Small intestine (tissue), 7 donors: ENCODE data around the gene MTURN. TPM values are rescaled to one million over a fixed set of nuclear protein-coding genes. Genes with fewer than 3 reads are reported as not detected.

Source experiments
- DNase-seq, 2 donors: peaks; one replicate each; pipeline versions ENCODE4 v3.0.0 to v3.0.0-alpha.2; 2013
- FAIRE-seq: peaks from 2 replicates; lab custom pipeline; 2012; peaks lifted over from hg19 to GRCh38; lab: Jason Lieb, UNC
- H3K27ac ChIP-seq, 3 donors: one replicate each; pipeline ENCODE4 v1.5.1; 2013; ENCODE audit warnings: low read length in 2 of 3, mild to moderate bottlenecking in 2 of 3, control low read depth in 1 of 3, inconsistent platforms in 1 of 3, low read depth in 1 of 3, moderate library complexity in 1 of 3
- H3K27me3 ChIP-seq, 3 donors: one replicate each; pipeline ENCODE4 v1.6.1; 2013; ENCODE audit warnings: low read length in 3 of 3, inconsistent platforms in 1 of 3; ENCODE audit not compliant: control insufficient read depth in 3 of 3, insufficient read depth in 3 of 3
- H3K36me3 ChIP-seq, 3 donors: one replicate each; pipeline ENCODE4 v1.6.1; 2013; ENCODE audit warnings: low read length in 3 of 3, inconsistent platforms in 1 of 3, low read depth in 1 of 3, mild to moderate bottlenecking in 1 of 3, moderate library complexity in 1 of 3; ENCODE audit not compliant: control insufficient read depth in 3 of 3, insufficient read depth in 2 of 3
- H3K4me1 ChIP-seq, 3 donors: one replicate each; pipeline ENCODE4 v1.6.1; 2013; ENCODE audit warnings: low read length in 2 of 3, inconsistent platforms in 1 of 3, low read depth in 1 of 3, mild to moderate bottlenecking in 1 of 3, moderate library complexity in 1 of 3; ENCODE audit not compliant: control insufficient read depth in 3 of 3, insufficient read depth in 2 of 3
- H3K4me3 ChIP-seq, 3 donors: one replicate each; pipeline ENCODE4 v1.5.1; 2013; ENCODE audit warnings: low read length in 3 of 3, control low read depth in 1 of 3, inconsistent platforms in 1 of 3, low read depth in 1 of 3, mild to moderate bottlenecking in 1 of 3, moderate library complexity in 1 of 3
- H3K9me3 ChIP-seq, 2 donors: one replicate each; pipeline ENCODE4 v1.6.1; 2013; ENCODE audit warnings: low read depth in 1 of 2, low read length in 1 of 2; ENCODE audit not compliant: control insufficient read depth in 2 of 2, insufficient read depth in 1 of 2
- WGBS, 3 donors: extraction: QIAGEN DNeasy Blood & Tissue Kit; methylation state at CpG; one replicate each; pipeline ENCODE4 v1.1.7; 2013; 5-methylcytosine and 5-hydroxymethylcytosine counted together
- polyA plus RNA-seq, 4 donors: library from polyadenylated mRNA; stranded (reverse) in 3 of 4; unstranded in 1 of 4; fragments of 200-250 nt in 3 of 4; fragments of 120-200 nt in 1 of 4; gene quantifications; one replicate each; pipeline versions ENCODE4 v1.2.1 to v1.2.3, GENCODE V29; 2013
- donor health status: healthy with polysubstance abuse.
- donor health status: control.
- donor health status: control.
- donor health status: Bipolar disorder and iron deficiency.
- donor health status: healthy.

Gene MTURN
- polyA plus RNA-seq, 4 donors, result 2.2 to 11.1 (median 7.0) TPM

DNA sequence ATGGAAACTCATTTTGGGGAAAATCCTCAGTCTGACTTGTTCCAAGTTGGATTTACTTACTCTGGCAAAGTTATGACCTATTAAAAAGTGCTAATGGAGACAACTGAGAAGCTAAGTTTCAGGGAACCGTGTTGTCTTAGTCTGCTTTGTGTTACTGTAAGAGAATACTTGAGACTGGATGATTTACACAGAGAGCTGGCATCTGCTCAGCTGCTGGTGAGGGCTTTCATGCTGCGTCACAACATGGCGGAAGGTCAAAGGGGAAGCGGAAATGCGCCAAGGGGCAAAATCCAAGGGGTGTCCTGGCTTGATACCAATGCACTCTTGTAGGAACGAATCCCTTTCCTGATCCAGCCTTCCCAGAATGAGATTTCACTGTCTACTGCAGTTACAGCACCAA is 46.4 kb downstream of the MTURN start:
- Histone ChIP-seq H3K27me3 (no peaks in the 10 kb centered on the region), H3K27ac (no peak overlapping the region), H3K9me3 (peaks cover 0 to 3% of the 10 kb centered on the region in 2 donors), H3K4me3 (no peak overlapping the region), H3K36me3 (no peaks in the 10 kb centered on the region), H3K4me1 (peaks cover 0 to 4% (median 2%) of the 10 kb centered on the region in 3 donors)
- no peak for DNase-seq
- FAIRE-seq, result no peak
- WGBS, 3 donors, result 90 to 92% (median 91%) methylated on average over 6 of the region's 6 CpGs

DNA sequence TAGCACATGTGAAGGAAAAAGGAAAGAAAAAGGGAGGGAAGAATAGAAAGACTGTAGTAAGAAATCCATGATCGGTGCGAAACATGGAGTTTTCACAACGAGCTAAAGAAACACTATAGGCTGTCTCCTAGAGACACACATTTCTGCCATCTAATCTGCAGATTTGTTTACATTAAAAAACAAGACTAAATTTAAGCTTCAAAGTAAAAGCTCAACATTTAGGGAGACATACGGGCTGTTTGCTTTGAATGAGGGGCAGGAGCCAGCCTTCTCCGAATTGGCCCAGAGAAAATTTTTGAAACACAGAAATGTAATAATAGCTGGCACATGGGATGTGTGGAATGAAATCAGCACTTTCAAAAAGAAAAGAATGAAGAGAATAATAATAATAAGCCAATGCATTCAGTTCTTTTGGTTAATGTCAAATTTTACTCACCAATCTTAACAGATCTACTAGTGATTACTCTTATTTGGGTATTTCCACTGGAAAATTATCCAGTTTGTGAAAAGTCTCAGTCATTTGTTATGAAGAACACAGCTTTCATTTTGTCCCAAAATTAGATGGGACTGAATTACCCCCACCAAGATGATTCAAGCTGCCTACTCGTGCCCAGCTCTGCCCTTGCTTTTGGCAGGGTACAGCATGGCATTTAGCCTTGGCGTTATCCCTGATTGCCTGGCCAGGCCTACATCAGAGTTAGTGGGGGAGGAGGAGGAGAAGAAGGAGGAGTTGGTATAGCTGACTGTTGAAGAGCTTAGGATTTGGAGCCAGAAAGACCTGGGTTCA is 47.1 kb downstream of the MTURN start:
- peaks cover 0 to 5% of the 10 kb centered on the region in 2 donors for H3K9me3 ChIP-seq
- FAIRE-seq (no peak), DNase-seq (peak in 1 of 2 donors; percentile 27)
- WGBS, 3 donors, result 73 to 82% (median 75%) methylated on average over 7 of the region's 7 CpGs
- no peak overlapping the region for H3K27ac ChIP-seq
- no peak overlapping the region for H3K4me3 ChIP-seq
- no peaks in the 10 kb centered on the region for H3K36me3 ChIP-seq
- H3K4me1 ChIP-seq, result peaks cover 0 to 4% (median 0%) of the 10 kb centered on the region in 3 donors
- H3K27me3 ChIP-seq, result no peaks in the 10 kb centered on the region

DNA sequence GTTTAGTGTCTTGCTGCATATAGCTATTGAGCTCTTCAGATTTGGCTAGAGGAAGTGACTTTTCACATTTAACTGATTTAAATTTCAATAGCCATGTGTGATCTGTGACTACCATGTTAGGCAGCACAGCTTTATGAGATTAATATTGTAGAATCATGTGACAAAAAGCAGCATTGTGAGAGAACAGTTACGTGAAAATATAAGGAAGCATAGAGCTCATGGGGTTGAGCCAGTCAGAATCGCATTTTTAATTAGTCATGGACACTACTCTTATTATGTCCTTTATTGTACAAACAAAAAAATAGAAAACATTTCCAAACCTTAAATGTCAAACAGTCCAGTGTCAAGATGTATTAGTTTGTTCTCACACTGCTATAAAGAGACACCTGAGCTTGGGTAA is 48.0 kb downstream of the MTURN start:
- H3K36me3 ChIP-seq, result no peaks in the 10 kb centered on the region
- H3K27me3 ChIP-seq, result no peaks in the 10 kb centered on the region
- FAIRE-seq (no peak), DNase-seq (no peak)
- no peak overlapping the region for H3K27ac ChIP-seq
- peaks cover 0 to 4% (median 0%) of the 10 kb centered on the region in 3 donors for H3K4me1 ChIP-seq
- H3K4me3 ChIP-seq, result no peak overlapping the region
- H3K9me3 ChIP-seq, result peaks cover 0 to 11% of the 10 kb centered on the region in 2 donors
- WGBS, 3 donors, result 95 to 99% (median 98%) methylated on average over 2 of the region's 2 CpGs

GRCh38 chr7:30183749-30184369 is 49.1 kb downstream of the MTURN start:
- no peaks in the 10 kb centered on the region for H3K27me3 ChIP-seq

DNA sequence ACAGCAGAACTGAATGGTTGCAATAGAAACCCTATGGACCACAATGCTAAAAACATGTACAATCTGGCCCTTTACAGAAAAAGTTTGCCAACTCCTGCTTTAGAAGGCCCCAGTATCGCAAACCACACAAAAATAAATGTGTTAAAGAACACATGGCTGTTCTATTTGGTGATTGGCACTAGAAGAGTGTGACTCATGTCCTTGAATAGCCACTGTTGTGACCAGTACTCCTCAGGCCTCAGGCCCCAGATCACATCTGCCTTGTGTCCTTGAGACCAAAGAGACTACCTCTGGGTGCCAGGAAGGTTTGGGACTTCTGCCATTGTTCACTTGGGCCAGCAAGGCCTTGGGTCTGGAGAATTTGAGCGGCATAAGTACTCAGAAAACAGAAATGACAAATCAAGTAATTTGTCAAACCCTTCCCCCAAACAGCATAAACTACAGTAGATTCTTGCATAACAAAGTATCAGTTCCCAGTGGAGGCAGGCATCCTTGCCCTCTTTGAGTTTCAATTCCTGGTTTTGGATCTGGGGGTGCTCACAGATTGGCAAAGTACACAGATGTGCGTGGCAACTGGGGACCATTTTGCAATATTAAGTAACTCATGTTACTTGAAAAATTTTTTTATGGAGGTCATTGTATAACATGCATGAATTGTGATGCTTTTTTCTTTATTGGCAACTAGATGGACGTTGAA is 50.2 kb downstream of the MTURN start:
- Histone ChIP-seq H3K4me1 (no peaks in the 10 kb centered on the region), H3K36me3 (no peaks in the 10 kb centered on the region), H3K27ac (no peak overlapping the region), H3K4me3 (no peak overlapping the region), H3K27me3 (no peaks in the 10 kb centered on the region), H3K9me3 (peaks cover 0 to 11% of the 10 kb centered on the region in 2 donors)
- 82 to 91% (median 85%) methylated on average over 4 of the region's 4 CpGs for WGBS, 3 donors
- FAIRE-seq (no peak), DNase-seq (no peak)

More at GRCh38 chr7:30183749-30184369, 49.1 kb downstream of the MTURN start:
- H3K27ac ChIP-seq, result no peak overlapping the region
- no peaks in the 10 kb centered on the region for H3K36me3 ChIP-seq
- no peak overlapping the region for H3K4me3 ChIP-seq
- H3K4me1 ChIP-seq, result peaks cover 0 to 3% (median 0%) of the 10 kb centered on the region in 3 donors
- H3K9me3 ChIP-seq, result peaks cover 0 to 11% of the 10 kb centered on the region in 2 donors
- no peak for FAIRE-seq
- no peak for DNase-seq
- 83 to 93% (median 89%) methylated on average over 4 of the region's 4 CpGs for WGBS, 3 donors

DNA sequence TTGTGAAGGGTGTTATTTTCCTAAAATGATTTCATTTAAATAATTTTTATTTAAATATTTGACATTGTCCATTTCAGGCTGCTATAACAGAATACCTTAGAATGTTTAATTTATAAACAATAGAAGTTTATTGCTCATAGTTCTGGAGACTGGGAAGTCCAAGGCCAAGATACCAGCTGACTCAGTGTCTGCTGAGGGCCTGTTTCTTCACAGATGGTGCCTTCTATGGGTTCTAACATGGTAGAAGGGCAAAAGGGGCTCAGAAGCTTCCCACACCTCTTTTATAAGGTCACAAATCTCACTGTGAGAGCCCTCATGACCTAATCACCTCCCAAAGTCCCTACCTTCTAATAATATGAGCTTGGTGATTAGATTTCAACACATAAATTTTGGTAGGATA is 50.7 kb downstream of the MTURN start:
- Histone ChIP-seq H3K4me3 (no peak overlapping the region), H3K9me3 (peaks cover 0 to 11% of the 10 kb centered on the region in 2 donors), H3K36me3 (no peaks in the 10 kb centered on the region), H3K27me3 (no peaks in the 10 kb centered on the region), H3K4me1 (no peaks in the 10 kb centered on the region), H3K27ac (no peak overlapping the region)
- FAIRE-seq, result no peak
- DNase-seq, result no peak

DNA sequence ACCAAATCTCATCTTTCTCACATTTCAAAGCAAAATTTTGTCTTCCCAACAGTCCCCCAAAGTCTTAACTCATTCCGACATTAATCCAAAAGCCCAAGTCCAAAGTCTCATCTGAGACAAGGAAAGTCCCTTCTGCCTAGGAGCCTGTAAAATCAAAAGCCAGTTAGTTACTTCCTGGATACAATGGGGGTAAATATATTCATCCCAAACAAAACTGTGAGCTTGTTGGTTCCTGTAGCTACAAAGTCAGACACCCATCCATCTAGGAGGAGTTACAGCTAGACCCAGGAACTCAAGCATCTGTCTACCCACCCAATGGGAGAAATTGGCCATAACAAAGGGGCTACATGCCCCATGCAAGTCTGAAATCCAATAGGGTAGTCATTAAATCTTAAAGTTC is 51.9 kb downstream of the MTURN start:
- Histone ChIP-seq H3K4me3 (no peak overlapping the region), H3K36me3 (no peaks in the 10 kb centered on the region), H3K4me1 (no peaks in the 10 kb centered on the region), H3K27me3 (no peaks in the 10 kb centered on the region), H3K9me3 (peaks cover 0 to 16% of the 10 kb centered on the region in 2 donors), H3K27ac (no peak overlapping the region)
- no peak for FAIRE-seq
- 23 to 62% (median 40%) methylated on average over 1 of the region's 1 CpG for WGBS, 3 donors
- DNase-seq, result no peak

- Histone ChIP-seq H3K27me3 (no peaks in the 10 kb centered on the region), H3K27ac (no peak overlapping the region), H3K9me3 (peaks cover 0 to 16% of the 10 kb centered on the region in 2 donors), H3K4me3 (no peak overlapping the region), H3K4me1 (no peaks in the 10 kb centered on the region), H3K36me3 (no peaks in the 10 kb centered on the region)
- DNase-seq (no peak), FAIRE-seq (no peak)
- 82 to 97% (median 92%) methylated on average over 1 of the region's 1 CpG for WGBS, 3 donors
Measured at GRCh38 chr7:30187513-30187912, 52.7 kb downstream of the MTURN start.
